Fibroblast of skin of right quadriceps (primary cell): ENCODE data around the gene EGF.
"Not testable (repeated sequence)": the region's sequence is repeated elsewhere in the genome, so short reads cannot be mapped to it uniquely, and the experiment has no call there.

Experiments used
- DNase-seq: peaks from one replicate; pipeline ENCODE4 v3.0.0-alpha.2; 2013

The EGF gene

GRCh38 chr4:109915385-109916026, 2.8 kb downstream of the EGF start:
- no peak for DNase-seq

GRCh38 chr4:109916027-109916409, 3.3 kb downstream of the EGF start:
- no peak for DNase-seq

GRCh38 chr4:109921384-109921808, 8.7 kb downstream of the EGF start:
- DNase-seq: peak; percentile 96

GRCh38 chr4:109925396-109925795, 12.7 kb downstream of the EGF start:
- no peak for DNase-seq

- no peak for DNase-seq
Observed at GRCh38 chr4:109928327-109929045, 15.8 kb downstream of the EGF start.

- no peak for DNase-seq
Observed at GRCh38 chr4:109930464-109930863, 17.8 kb downstream of the EGF start.

GRCh38 chr4:109930872-109931271, 18.2 kb downstream of the EGF start:
- DNase-seq: no peak

- DNase-seq: no peak
Observed at GRCh38 chr4:109931318-109931717, 18.6 kb downstream of the EGF start.

GRCh38 chr4:109937352-109937751, 24.7 kb downstream of the EGF start:
- not testable (repeated sequence) for DNase-seq

- no peak for DNase-seq
Observed at GRCh38 chr4:109939190-109939589, 26.5 kb downstream of the EGF start.

GRCh38 chr4:109942292-109942926, 29.7 kb downstream of the EGF start:
- no peak for DNase-seq

GRCh38 chr4:109943745-109944144, 31.1 kb downstream of the EGF start:
- no peak for DNase-seq

- no peak for DNase-seq
Observed at GRCh38 chr4:109944591-109944990, 31.9 kb downstream of the EGF start.

- DNase-seq: no peak
Observed at GRCh38 chr4:109945056-109945455, 32.4 kb downstream of the EGF start.

GRCh38 chr4:109946120-109946519, 33.4 kb downstream of the EGF start:
- DNase-seq: no peak

- DNase-seq: peak; percentile 55
Observed at GRCh38 chr4:109947457-109947856, 34.8 kb downstream of the EGF start.

GRCh38 chr4:109947918-109948317, 35.2 kb downstream of the EGF start:
- DNase-seq: no peak

GRCh38 chr4:109949099-109949718, 36.5 kb downstream of the EGF start:
- DNase-seq: not testable (repeated sequence)

GRCh38 chr4:109952612-109953011, 39.9 kb downstream of the EGF start:
- DNase-seq: no peak

- no peak for DNase-seq
Observed at GRCh38 chr4:109953556-109953955, 40.9 kb downstream of the EGF start.

GRCh38 chr4:109955146-109955545, 42.5 kb downstream of the EGF start:
- DNase-seq: no peak

- no peak for DNase-seq
Observed at GRCh38 chr4:109957227-109957626, 44.5 kb downstream of the EGF start.

GRCh38 chr4:109959195-109959594, 46.5 kb downstream of the EGF start:
- no peak for DNase-seq

- no peak for DNase-seq
Observed at GRCh38 chr4:109962401-109962800, 49.7 kb downstream of the EGF start.
